Measurements from ENCODE around the gene ACTL6B.

GRCh38 chr7:100678291-100678984 is 22.2 kb upstream of the ACTL6B start:
- TF ChIP-seq CTCF (IDR thresholded peaks at IDR 0.05) = no peak
- no peak for TF ChIP-seq ZFX (IDR thresholded peaks at IDR 0.05; ENCODE audit: borderline replicate concordance)

All from 22Rv1 (cell line).